NCI-H1417 treated with DMSO at 0.1 percent for 48 hours (cell line): ENCODE data around the gene ANTXR1.
"Not testable (repeated sequence)": the region's sequence is repeated elsewhere in the genome, so short reads cannot be mapped to it uniquely, and the experiment has no call there.

Experiments
- DNase-seq: peaks from one replicate; lab custom pipeline; 2025; lab: John Stamatoyannopoulos, UW

The ANTXR1 gene

DNA sequence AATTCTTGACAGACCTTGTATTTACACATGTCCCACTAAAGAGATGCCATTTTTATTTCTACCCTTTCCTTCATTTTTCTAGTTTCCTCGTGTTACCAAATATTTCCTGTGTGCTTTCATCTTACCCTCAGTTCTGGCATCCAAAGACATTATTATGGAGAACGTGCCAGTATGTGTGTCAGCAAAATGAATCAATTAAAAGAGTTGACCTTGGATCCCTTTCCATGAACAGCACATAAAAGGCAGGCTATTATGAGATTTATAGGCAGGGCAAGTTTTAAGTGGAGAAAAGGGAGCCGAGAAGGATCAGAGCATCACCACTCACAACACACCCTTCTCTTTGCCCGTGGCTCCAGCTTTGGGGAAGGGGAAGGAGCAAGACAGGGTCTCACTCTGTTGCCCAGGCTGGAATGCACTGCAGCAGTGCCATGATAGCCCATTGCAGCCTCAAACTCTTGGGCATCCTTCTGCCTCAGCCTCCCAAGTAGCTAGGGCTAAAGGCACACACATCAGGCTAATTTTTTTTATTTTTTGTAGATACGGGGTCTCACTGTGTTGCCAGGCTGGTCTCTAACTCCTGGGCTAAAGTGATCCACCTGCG, 224.2 kb downstream of the ANTXR1 start:
- no peak for DNase-seq

GRCh38 chr2:69238449-69239031, 225.6 kb downstream of the ANTXR1 start:
- DNase-seq = no peak

DNA sequence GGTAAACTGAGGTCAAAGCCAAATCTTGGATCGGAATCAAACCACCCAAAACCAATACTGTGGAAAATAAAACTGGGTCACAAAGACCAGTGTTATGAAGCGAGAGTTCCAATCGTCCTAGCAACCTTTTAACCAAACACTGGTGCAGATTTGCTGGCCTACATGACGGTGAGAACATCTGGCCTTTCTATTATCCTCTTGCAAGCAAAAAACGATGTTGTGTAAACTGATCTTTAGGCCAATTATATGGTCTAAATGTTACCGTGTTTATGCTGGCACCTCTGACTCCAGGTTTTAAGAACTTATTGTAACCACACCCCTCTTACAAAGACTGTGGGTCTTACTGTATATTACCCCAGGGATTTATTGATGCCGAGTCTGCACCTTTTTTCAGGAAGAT, 228.1 kb downstream of the ANTXR1 start:
- DNase-seq = no peak

GRCh38 chr2:69241664-69242514, 228.9 kb downstream of the ANTXR1 start:
- peak; percentile 33 for DNase-seq

DNA sequence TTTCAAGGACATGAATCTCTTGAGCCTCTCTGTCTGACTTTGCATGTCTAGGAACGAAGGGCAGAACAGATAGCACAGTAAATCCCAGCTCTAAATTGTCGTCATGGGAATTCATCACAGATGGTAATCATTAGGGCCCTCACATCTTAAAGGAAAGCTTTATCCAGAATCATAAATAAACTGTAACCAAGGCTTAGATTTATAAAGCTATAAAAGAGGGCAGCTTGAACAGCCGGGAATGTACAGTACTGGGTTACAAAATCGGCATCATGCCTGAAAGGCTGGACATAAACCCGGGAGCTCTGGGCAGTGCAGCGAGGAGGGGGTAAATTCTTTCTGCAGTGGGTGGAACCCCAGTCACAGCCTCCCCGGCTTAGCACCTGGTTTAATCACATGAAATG, 229.7 kb downstream of the ANTXR1 start:
- no peak for DNase-seq

GRCh38 chr2:69243652-69244051, 230.7 kb downstream of the ANTXR1 start:
- no peak for DNase-seq

DNA sequence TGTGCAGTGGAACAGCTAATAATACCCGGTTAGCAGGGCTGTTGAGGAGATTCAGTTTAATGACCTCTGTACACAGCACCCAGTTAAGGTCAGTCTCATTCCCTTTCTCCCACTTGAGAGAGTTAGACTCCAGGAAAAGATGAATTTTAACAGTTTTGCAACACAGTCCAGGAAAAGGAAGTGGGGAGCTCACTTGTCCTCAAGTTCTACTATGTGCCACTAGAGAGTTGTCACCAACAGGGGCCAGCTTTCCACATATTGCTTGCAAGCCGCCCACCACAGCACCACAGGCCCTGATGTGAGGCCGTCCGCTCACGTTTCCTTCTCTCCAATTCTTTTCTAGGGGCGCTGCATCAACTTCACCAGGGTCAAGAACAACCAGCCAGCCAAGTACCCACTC, 231.9 kb downstream of the ANTXR1 start:
- DNase-seq = no peak

- DNase-seq = no peak
These were observed 234.6 kb downstream of the ANTXR1 start for GRCh38 chr2:69247583-69247982.

DNA sequence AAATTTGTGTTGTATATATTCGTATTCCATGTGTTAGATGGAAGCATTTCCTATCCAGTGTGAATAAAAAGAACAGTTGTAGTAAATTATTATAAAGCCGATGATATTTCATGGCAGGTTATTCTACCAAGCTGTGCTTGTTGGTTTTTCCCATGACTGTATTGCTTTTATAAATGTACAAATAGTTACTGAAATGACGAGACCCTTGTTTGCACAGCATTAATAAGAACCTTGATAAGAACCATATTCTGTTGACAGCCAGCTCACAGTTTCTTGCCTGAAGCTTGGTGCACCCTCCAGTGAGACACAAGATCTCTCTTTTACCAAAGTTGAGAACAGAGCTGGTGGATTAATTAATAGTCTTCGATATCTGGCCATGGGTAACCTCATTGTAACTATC, 235.3 kb downstream of the ANTXR1 start:
- DNase-seq = no peak

DNA sequence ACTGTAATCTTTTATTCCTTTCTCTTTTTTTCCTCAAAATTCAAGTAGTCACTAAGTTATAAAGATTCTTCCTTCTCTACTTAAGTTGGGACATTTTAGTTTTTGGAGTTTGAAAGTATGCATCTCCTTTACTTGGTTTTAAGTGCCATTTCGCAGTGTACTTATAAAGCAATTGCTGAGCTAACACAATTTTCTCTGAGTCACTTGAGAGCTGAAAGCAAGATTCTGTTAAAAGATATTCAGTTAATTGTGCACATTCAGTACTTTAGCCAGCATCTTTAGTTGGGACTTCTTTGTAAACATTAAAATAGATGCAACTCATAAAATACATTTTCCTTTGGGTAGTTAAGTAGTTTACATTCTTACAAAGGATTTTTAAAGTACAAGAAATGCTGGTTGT, 238.0 kb downstream of the ANTXR1 start:
- DNase-seq = no peak

- no peak for DNase-seq
These were observed 239.0 kb downstream of the ANTXR1 start for GRCh38 chr2:69251943-69252342.

DNA sequence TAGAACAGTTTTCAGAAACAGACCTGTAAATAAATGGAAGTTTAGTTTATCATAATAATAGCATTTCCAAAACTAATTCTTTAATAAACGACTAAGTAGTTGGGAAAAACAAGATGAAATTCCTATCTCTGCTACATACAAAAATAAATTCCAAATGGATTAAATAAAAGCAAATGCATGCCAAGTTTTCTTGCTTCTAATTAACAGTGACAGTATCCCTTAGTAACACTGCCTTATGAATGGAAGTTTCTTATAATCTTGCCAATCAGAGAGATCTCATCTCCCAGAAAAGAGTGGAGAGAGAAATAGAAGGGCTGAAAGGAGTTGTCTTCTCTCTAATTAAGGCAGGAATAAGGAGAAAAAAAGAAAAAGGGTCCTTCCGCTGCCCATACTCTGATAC, 240.1 kb downstream of the ANTXR1 start:
- no peak for DNase-seq

- DNase-seq = no peak
These were observed 240.8 kb downstream of the ANTXR1 start for GRCh38 chr2:69253611-69254301.

GRCh38 chr2:69255760-69256159, 242.8 kb downstream of the ANTXR1 start:
- no peak for DNase-seq

DNA sequence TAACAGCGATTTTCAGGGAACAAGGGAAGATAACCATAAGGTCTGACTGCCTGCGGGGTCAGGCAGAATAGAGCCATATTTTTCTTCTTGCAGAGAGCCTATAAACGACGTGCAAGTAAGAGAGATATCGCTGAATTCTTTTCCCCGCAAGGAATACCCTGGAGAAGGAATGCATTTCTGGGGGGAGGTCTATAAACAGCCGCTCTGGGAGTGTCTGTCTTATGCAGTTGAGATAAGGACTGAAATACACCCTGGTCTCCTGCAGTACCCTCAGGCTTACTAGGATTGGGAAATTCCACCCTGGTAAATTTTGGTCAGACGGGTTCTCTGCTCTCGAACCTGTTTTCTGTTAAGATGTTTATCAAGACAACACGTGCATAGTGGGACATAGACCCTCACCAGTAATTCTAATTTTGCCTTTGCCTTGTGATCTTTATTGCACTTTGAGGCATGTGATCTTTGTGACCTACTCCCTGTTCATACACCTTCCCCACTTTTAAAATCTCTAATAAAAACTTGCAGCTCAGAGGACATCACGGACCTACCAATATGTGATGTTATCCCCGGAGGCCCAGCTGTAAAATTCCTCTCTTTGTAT, 247.1 kb downstream of the ANTXR1 start:
- DNase-seq = not testable (repeated sequence)

GRCh38 chr2:69260666-69261065, 247.7 kb downstream of the ANTXR1 start:
- no peak for DNase-seq

- no peak for DNase-seq
These were observed 256.4 kb downstream of the ANTXR1 start for GRCh38 chr2:69269330-69269729.

GRCh38 chr2:69271831-69272257, 258.9 kb downstream of the ANTXR1 start:
- DNase-seq = no peak

DNA sequence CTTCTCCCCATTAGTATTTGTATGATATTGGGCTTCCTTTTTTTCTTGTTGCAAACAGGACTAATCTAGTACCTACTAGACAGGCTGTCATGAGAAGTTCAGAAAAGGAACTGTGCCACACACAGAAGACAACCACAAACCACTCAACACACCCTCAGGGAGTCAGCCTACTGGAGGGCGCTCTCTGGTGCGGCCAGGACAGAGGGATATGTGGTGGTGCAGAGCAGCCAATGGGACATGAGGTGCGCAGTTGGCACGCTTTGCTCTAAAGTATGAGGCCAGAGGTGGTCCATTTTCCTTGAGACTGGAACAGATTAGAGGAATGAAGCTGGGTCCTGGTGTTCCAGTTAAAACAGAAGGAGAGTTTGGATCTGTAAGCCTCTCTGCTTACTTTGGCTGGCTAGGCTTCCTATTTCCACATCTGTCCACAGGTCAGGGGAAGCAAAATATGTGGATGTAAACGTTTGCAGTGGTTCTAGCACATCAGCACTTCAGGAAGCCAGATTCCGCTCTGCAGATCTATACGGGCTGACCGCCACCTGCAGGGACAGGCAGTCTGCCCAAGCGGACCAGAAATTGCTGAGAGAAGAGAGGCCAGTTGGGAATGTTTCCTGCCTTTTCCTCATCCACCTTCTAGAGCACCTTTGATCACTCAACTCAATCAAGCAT, 260.0 kb downstream of the ANTXR1 start:
- no peak for DNase-seq

DNA sequence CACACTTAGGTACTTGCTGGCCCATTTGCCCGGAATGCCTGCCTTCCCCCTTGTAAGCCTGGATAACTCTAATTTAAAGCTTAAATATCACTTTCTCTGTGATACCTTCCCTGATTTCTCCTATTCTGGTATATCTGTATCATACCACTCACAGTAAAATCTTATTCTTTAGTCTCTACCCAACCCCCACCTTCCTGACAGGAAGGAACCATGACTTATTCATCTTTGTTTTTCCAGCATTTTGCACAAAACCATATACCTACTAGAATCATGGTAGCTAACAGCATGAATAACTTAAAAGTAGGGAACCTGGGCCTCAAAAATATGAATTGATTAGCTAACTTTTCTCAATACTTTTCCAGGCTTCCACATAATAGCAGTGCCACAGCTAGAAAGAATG, 262.5 kb downstream of the ANTXR1 start:
- DNase-seq = no peak

- no peak for DNase-seq
These were observed 265.4 kb downstream of the ANTXR1 start for GRCh38 chr2:69278366-69278765.

DNA sequence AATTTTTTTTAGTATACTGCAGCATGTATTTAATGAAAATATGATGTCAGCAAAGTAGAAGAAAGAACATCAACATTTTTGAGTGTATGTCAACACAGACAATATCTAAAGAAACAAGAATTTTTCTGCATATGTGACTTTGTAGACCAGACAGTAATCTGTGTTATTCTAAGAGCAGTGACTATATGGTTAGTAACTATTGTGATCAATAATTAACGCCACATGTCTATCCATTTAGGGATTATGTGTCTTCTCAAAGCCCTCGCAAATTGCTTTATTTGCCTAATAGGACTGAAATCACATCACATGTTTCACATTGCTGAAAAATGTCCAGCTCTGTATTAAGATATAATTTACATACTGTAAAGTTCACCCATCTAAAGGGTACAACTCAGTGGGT, 266.2 kb downstream of the ANTXR1 start:
- no peak for DNase-seq
